Measurements from ENCODE around the gene TDRD1.

Gene TDRD1

GRCh38 chr10:114272696-114273095 is 93.5 kb downstream of the TDRD1 start:
- no peak overlapping the region for H3K4me2 ChIP-seq
- H3K36me3 ChIP-seq (ENCODE audit: insufficient read depth): no peaks in the 10 kb centered on the region

GRCh38 chr10:114273910-114274309 is 94.8 kb downstream of the TDRD1 start:
- Histone ChIP-seq H3K9ac (no peak overlapping the region), H4K20me1 (ENCODE audit: insufficient read depth) (no peaks in the 10 kb centered on the region), H3K36me3 (ENCODE audit: insufficient read depth) (no peaks in the 10 kb centered on the region), H3K27me3 (ENCODE audit: insufficient read depth, low read depth) (no peaks in the 10 kb centered on the region), H3K4me2 (no peak overlapping the region), H3K79me2 (ENCODE audit: insufficient read depth, low read depth) (no peaks in the 10 kb centered on the region), H3K4me3 (IDR thresholded peaks at IDR 0.05; ENCODE audit: insufficient read depth, low read depth, low read length) (no peak overlapping the region), H3K27ac (no peak overlapping the region), H2AFZ (ENCODE audit: low read depth) (no peak overlapping the region), H3K4me1 (ENCODE audit: low read depth, poor library complexity, severe bottlenecking) (no peaks in the 10 kb centered on the region)
- no peak for TF ChIP-seq CTCF (conservative IDR thresholded peaks at IDR 0.05; ENCODE audit: low read depth, low read length)

More at GRCh38 chr10:114272696-114273095, 93.5 kb downstream of the TDRD1 start:
- TF ChIP-seq CTCF (conservative IDR thresholded peaks at IDR 0.05; ENCODE audit: low read depth, low read length): no peak
- Histone ChIP-seq H3K27ac (no peak overlapping the region), H3K4me3 (IDR thresholded peaks at IDR 0.05; ENCODE audit: insufficient read depth, low read depth, low read length) (no peak overlapping the region), H4K20me1 (ENCODE audit: insufficient read depth) (no peaks in the 10 kb centered on the region), H3K79me2 (ENCODE audit: insufficient read depth, low read depth) (no peaks in the 10 kb centered on the region), H3K9ac (no peak overlapping the region), H3K27me3 (ENCODE audit: insufficient read depth, low read depth) (no peaks in the 10 kb centered on the region), H2AFZ (ENCODE audit: low read depth) (no peak overlapping the region), H3K4me1 (ENCODE audit: low read depth, poor library complexity, severe bottlenecking) (no peaks in the 10 kb centered on the region)

GRCh38 chr10:114274616-114275453 is 95.7 kb downstream of the TDRD1 start:
- H3K27ac ChIP-seq: no peak overlapping the region
- H3K9ac ChIP-seq: no peak overlapping the region
- H4K20me1 ChIP-seq (ENCODE audit: insufficient read depth): no peaks in the 10 kb centered on the region
- no peaks in the 10 kb centered on the region for H3K79me2 ChIP-seq (ENCODE audit: insufficient read depth, low read depth)
- H3K4me3 ChIP-seq (IDR thresholded peaks at IDR 0.05; ENCODE audit: insufficient read depth, low read depth, low read length): no peak overlapping the region
- no peak overlapping the region for H3K4me2 ChIP-seq
- no peaks in the 10 kb centered on the region for H3K36me3 ChIP-seq (ENCODE audit: insufficient read depth)
- no peak overlapping the region for H2AFZ ChIP-seq (ENCODE audit: low read depth)
- H3K4me1 ChIP-seq (ENCODE audit: low read depth, poor library complexity, severe bottlenecking): no peaks in the 10 kb centered on the region
- H3K27me3 ChIP-seq (ENCODE audit: insufficient read depth, low read depth): no peaks in the 10 kb centered on the region
- TF ChIP-seq CTCF (conservative IDR thresholded peaks at IDR 0.05; ENCODE audit: low read depth, low read length): no peak

GRCh38 chr10:114276066-114276465 is 96.9 kb downstream of the TDRD1 start:
- Histone ChIP-seq H3K79me2 (ENCODE audit: insufficient read depth, low read depth) (no peaks in the 10 kb centered on the region), H3K27me3 (ENCODE audit: insufficient read depth, low read depth) (no peaks in the 10 kb centered on the region), H2AFZ (ENCODE audit: low read depth) (no peak overlapping the region), H3K4me2 (no peak overlapping the region), H4K20me1 (ENCODE audit: insufficient read depth) (no peaks in the 10 kb centered on the region), H3K4me1 (ENCODE audit: low read depth, poor library complexity, severe bottlenecking) (no peaks in the 10 kb centered on the region), H3K9ac (no peak overlapping the region), H3K27ac (no peak overlapping the region), H3K4me3 (IDR thresholded peaks at IDR 0.05; ENCODE audit: insufficient read depth, low read depth, low read length) (no peak overlapping the region), H3K36me3 (ENCODE audit: insufficient read depth) (no peaks in the 10 kb centered on the region)
- no peak for TF ChIP-seq CTCF (conservative IDR thresholded peaks at IDR 0.05; ENCODE audit: low read depth, low read length)
